Gastrocnemius medialis (tissue), 4 donors: Measurements from ENCODE around the gene ARHGEF37.

ENCODE experiments used
- POLR2A ChIP-seq, 2 donors: fragments of 450-650 bp; IDR thresholded peaks; one replicate each; pipeline ENCODE4 v1.6.1; 2017; ENCODE audit warnings: antibody characterized with exemption in 2 of 2, mild to moderate bottlenecking in 2 of 2, moderate library complexity in 2 of 2
- TF ChIP-seq, protein P1 (sequence below), 5 experiments: fragments of 450-650 bp in 3 of 5; fragments of 200-600 bp in 2 of 5; sonication (generic) in 2 of 5; IDR thresholded peaks in 4 of 5; conservative IDR thresholded peaks in 1 of 5; 1 replicate in 4 of 5; 2 replicates in 1 of 5; pipeline ENCODE4 v1.5.1; 2016 to 2019; ENCODE audit warnings: antibody characterized with exemption in 5 of 5, mild to moderate bottlenecking in 3 of 5, moderate library complexity in 3 of 5

DNA sequence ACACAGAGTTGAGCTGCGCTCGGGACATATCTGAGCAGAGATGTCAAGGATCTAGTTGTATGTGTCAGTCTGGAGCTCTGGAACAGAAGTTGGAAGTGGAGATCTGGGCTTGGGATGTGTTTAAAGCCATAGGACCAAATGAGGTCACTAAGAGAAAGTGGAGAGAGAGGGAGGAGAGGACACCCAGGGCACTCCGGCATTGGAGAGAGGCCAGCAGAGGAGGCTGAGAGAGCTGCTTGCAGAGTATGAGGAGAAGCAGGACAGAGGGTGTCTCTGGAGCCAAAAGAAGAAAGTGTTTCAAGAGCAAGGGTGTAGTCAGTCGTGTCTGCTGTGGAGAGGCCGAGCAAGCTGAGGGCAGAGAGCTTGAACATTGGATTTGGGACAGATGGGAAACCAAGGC, 34.7 kb downstream of the ARHGEF37 start:
- TF ChIP-seq, protein P1, sequence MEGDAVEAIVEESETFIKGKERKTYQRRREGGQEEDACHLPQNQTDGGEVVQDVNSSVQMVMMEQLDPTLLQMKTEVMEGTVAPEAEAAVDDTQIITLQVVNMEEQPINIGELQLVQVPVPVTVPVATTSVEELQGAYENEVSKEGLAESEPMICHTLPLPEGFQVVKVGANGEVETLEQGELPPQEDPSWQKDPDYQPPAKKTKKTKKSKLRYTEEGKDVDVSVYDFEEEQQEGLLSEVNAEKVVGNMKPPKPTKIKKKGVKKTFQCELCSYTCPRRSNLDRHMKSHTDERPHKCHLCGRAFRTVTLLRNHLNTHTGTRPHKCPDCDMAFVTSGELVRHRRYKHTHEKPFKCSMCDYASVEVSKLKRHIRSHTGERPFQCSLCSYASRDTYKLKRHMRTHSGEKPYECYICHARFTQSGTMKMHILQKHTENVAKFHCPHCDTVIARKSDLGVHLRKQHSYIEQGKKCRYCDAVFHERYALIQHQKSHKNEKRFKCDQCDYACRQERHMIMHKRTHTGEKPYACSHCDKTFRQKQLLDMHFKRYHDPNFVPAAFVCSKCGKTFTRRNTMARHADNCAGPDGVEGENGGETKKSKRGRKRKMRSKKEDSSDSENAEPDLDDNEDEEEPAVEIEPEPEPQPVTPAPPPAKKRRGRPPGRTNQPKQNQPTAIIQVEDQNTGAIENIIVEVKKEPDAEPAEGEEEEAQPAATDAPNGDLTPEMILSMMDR (IDR thresholded peaks at IDR 0.05 in 4 of 5, conservative IDR thresholded peaks at IDR 0.05 in 1 of 5): no peak
- no peak for TF ChIP-seq POLR2A (IDR thresholded peaks at IDR 0.05)
